ENCODE results near the gene SPINDOC. TPM values are rescaled to one million over a fixed set of nuclear protein-coding genes. Genes with fewer than 3 reads are reported as not detected.

The SPINDOC gene
- total RNA-seq, 1 experiment from 2014 or later: 121 TPM

DNA sequence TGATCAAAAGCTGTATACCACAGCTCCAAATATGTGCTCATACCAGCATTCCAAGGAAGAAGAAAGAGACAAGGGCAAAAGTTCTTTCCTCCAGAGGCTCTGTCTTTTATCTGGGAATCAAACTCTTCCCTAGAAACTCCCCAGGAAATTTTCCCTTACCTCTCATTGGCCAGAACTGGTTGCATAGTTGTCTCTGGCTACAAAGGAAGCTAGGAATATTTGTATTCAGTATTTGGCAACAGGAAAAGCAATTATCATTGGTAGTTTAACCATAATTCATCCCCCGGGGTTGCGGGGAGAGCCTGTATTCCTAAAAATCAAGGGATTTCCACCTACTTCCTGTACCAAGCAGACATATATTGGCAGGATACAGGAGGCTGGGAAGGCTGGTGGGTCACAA, 34.2 kb upstream of the SPINDOC start:
- Mint-ChIP-seq H3K9me3 (no peaks in the 10 kb centered on the region), H3K4me1 (no peaks in the 10 kb centered on the region; a peak in 2 of 4 replicates), H3K36me3 (ENCODE audit: insufficient read depth in 1 of 3, low read depth in 3 of 3) (no peaks in the 10 kb centered on the region), H3K27me3 (ENCODE audit: low read depth) (peaks cover 4% of the 10 kb centered on the region), H3K4me3 (no peak overlapping the region), H3K27ac (no peak overlapping the region)
- TF ChIP-seq, protein P1, sequence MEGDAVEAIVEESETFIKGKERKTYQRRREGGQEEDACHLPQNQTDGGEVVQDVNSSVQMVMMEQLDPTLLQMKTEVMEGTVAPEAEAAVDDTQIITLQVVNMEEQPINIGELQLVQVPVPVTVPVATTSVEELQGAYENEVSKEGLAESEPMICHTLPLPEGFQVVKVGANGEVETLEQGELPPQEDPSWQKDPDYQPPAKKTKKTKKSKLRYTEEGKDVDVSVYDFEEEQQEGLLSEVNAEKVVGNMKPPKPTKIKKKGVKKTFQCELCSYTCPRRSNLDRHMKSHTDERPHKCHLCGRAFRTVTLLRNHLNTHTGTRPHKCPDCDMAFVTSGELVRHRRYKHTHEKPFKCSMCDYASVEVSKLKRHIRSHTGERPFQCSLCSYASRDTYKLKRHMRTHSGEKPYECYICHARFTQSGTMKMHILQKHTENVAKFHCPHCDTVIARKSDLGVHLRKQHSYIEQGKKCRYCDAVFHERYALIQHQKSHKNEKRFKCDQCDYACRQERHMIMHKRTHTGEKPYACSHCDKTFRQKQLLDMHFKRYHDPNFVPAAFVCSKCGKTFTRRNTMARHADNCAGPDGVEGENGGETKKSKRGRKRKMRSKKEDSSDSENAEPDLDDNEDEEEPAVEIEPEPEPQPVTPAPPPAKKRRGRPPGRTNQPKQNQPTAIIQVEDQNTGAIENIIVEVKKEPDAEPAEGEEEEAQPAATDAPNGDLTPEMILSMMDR (conservative IDR thresholded peaks at IDR 0.05): no peak
- H3K79me1 ChIP-seq (ENCODE audit: insufficient read depth, low read depth, low read length, poor library complexity, severe bottlenecking): no peaks in the 10 kb centered on the region
- H3K27ac ChIP-seq (ENCODE audit: insufficient read length, low read depth, low read length): no peak overlapping the region
- no peaks in the 10 kb centered on the region for H3K9me3 ChIP-seq (ENCODE audit: control insufficient read depth, low read depth, low read length)
- H3T11ph ChIP-seq (ENCODE audit: low read length): no peak overlapping the region
- H3K18ac ChIP-seq (ENCODE audit: insufficient read length, low read depth, low read length): no peak overlapping the region
- H3K9ac ChIP-seq (ENCODE audit: extremely low read depth, insufficient read length, low read length): no peak overlapping the region
- H4K20me1 ChIP-seq (ENCODE audit: control insufficient read depth, insufficient read depth, insufficient read length): no peaks in the 10 kb centered on the region
- no peaks in the 10 kb centered on the region for H3K79me2 ChIP-seq (ENCODE audit: insufficient read depth, low read length)
- no peak overlapping the region for H2AFZ ChIP-seq (ENCODE audit: low read length)
- H2BK5ac ChIP-seq (ENCODE audit: insufficient read length, low read length): no peak overlapping the region
- H3K14ac ChIP-seq (ENCODE audit: insufficient read depth, low read length): no peak overlapping the region
- H3K4me2 ChIP-seq (ENCODE audit: insufficient read depth, insufficient read length, low read length): no peak overlapping the region
- no peak overlapping the region for H2BK120ac ChIP-seq (ENCODE audit: low read depth, low read length, poor library complexity, severe bottlenecking)
- H3K23ac ChIP-seq (ENCODE audit: insufficient read length, low read depth, low read length): no peak overlapping the region
- H2BK20ac ChIP-seq (ENCODE audit: low read depth, low read length, poor library complexity, severe bottlenecking): no peak overlapping the region
- H3K56ac ChIP-seq (ENCODE audit: insufficient read length, low read depth, low read length): no peak overlapping the region
- no peak overlapping the region for H3K4ac ChIP-seq (ENCODE audit: low read depth, low read length)
- H4K8ac ChIP-seq (replicated peaks; ENCODE audit: insufficient read length, low read depth, low read length): no peak overlapping the region
- no peak overlapping the region for H2AK5ac ChIP-seq (ENCODE audit: insufficient read length, low read length)
- no peak overlapping the region for H4K5ac ChIP-seq (ENCODE audit: insufficient read length, low read depth, low read length)
- no peak overlapping the region for H2BK12ac ChIP-seq (ENCODE audit: insufficient read length, low read depth, low read length)
- H2BK15ac ChIP-seq (ENCODE audit: low read depth, low read length): no peak overlapping the region
- H3K27me3 ChIP-seq (ENCODE audit: insufficient read depth, low read length): no peaks in the 10 kb centered on the region
- no peak overlapping the region for H4K91ac ChIP-seq (ENCODE audit: insufficient read length, low read depth, low read length)
- no peaks in the 10 kb centered on the region; the same call in 1 of the 2 replicates for H3K4me1 ChIP-seq (ENCODE audit: insufficient read depth, low read length)
- no CpG with 5 or more reads among the region's 2 CpGs for WGBS (ENCODE audit: extremely low coverage, insufficient read length, low lambda C conversion rate)
- DNase-seq: no peak
- H3K23me2 ChIP-seq (ENCODE audit: insufficient read length, low read depth, low read length, poor library complexity, severe bottlenecking): no peaks in the 10 kb centered on the region

All from H9 (cell line).